Sigmoid colon (tissue), 7 donors: ENCODE results near the gene SLC35B2. TPM values are rescaled to one million over a fixed set of nuclear protein-coding genes. Genes with fewer than 3 reads are reported as not detected.

ENCODE experiments used
- DNase-seq: peaks from one replicate; pipeline ENCODE4 v3.0.0-alpha.2; 2019
- H3K27ac ChIP-seq, 4 donors: fragments of 200-600 bp; sonication (generic); one replicate each; pipeline ENCODE4 v1.5.1; 2016 to 2019; ENCODE audit warnings: mild to moderate bottlenecking in 1 of 4
- H3K27me3 ChIP-seq, 3 donors: fragments of 200-600 bp; sonication (generic); one replicate each; pipeline ENCODE4 v1.5.1; 2019; ENCODE audit warnings: mild to moderate bottlenecking in 1 of 3
- H3K36me3 ChIP-seq, 4 donors: fragments of 200-600 bp; sonication (generic); one replicate each; pipeline ENCODE4 v1.5.1; 2016 to 2019
- H3K4me1 ChIP-seq, 4 donors: fragments of 200-600 bp; sonication (generic); one replicate each; pipeline ENCODE4 v1.5.1; 2017 to 2019
- H3K4me3 ChIP-seq, 4 donors: fragments of 200-600 bp; sonication (generic); one replicate each; pipeline ENCODE4 v1.5.1; 2017 to 2019; ENCODE audit warnings: mild to moderate bottlenecking in 2 of 4, moderate library complexity in 1 of 4
- H3K9me3 ChIP-seq, 4 donors: fragments of 200-600 bp in 3 of 4; sonication (generic) in 3 of 4; one replicate each; pipeline versions ENCODE4 v1.5.1 to v1.6.1; 2013 to 2019
- EP300 ChIP-seq, 4 donors: sonication (generic); formaldehyde crosslinking; IDR thresholded peaks; one replicate each; pipeline ENCODE4 v1.6.1; 2017; ENCODE audit warnings: antibody characterized with exemption in 4 of 4
- POLR2A ChIP-seq, 2 donors: fragments of 450-650 bp; IDR thresholded peaks; one replicate each; pipeline ENCODE4 v1.6.1; 2016; ENCODE audit warnings: antibody characterized with exemption in 2 of 2, mild to moderate bottlenecking in 2 of 2, moderate library complexity in 2 of 2
- POLR2AphosphoS5 ChIP-seq, 4 donors: sonication (generic); formaldehyde crosslinking; IDR thresholded peaks; one replicate each; pipeline ENCODE4 v1.6.1; 2017; ENCODE audit warnings: antibody characterized with exemption in 4 of 4
- WGBS, 2 donors: extraction: QIAGEN DNeasy Blood & Tissue Kit; methylation state at CpG; one replicate each; pipeline ENCODE4 v1.1.7; 2013; 5-methylcytosine and 5-hydroxymethylcytosine counted together
- intact Hi-C: fragments of 100-400 bp; cut with DNase I; formaldehyde crosslinking; loops from one replicate; pipeline ENCODE4 v1.15.1; 2023
- polyA plus RNA-seq, 3 donors: library from polyadenylated mRNA; stranded (reverse); fragments of 200-250 nt; gene quantifications; one replicate each; pipeline ENCODE4 v1.2.3, GENCODE V29; 2013
- total RNA-seq, 4 donors: library from RNA; depleted of rRNA; stranded (reverse); fragments of >200 nt; gene quantifications; one replicate each; pipeline ENCODE4 v1.1.0, GENCODE V29; 2016
- TF ChIP-seq, protein P1 (sequence below), 4 experiments: fragments of 450-650 bp in 3 of 4; fragments of 200-600 bp in 1 of 4; IDR thresholded peaks; one replicate each; pipeline ENCODE4 v1.5.1; 2016 to 2019; ENCODE audit warnings: antibody characterized with exemption in 4 of 4, mild to moderate bottlenecking in 3 of 4, moderate library complexity in 2 of 4
- donor health status: healthy with polysubstance abuse.
- donor health status: Bipolar disorder and iron deficiency.
- donor health status: healthy.

SLC35B2 gene
- total and polyA plus RNA-seq, 7 donors: 7.2 to 36.9 (median 25.7) TPM

GRCh38 chr6:44256775-44257024, 628 bp downstream of the SLC35B2 start:
- peaks cover 32 to 50% (median 42%) of the 10 kb centered on the region in 4 donors for H3K36me3 ChIP-seq
- peak overlapping the region; percentile 76 to 94 (median 90) for H3K4me3 ChIP-seq
- no peak for TF ChIP-seq EP300 (IDR thresholded peaks at IDR 0.05)
- TF ChIP-seq, protein P1, sequence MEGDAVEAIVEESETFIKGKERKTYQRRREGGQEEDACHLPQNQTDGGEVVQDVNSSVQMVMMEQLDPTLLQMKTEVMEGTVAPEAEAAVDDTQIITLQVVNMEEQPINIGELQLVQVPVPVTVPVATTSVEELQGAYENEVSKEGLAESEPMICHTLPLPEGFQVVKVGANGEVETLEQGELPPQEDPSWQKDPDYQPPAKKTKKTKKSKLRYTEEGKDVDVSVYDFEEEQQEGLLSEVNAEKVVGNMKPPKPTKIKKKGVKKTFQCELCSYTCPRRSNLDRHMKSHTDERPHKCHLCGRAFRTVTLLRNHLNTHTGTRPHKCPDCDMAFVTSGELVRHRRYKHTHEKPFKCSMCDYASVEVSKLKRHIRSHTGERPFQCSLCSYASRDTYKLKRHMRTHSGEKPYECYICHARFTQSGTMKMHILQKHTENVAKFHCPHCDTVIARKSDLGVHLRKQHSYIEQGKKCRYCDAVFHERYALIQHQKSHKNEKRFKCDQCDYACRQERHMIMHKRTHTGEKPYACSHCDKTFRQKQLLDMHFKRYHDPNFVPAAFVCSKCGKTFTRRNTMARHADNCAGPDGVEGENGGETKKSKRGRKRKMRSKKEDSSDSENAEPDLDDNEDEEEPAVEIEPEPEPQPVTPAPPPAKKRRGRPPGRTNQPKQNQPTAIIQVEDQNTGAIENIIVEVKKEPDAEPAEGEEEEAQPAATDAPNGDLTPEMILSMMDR (IDR thresholded peaks at IDR 0.05): no peak
- no peak for DNase-seq
- no peaks in the 10 kb centered on the region for H3K9me3 ChIP-seq
- WGBS, 2 donors: 0 to 1% methylated on average over 12 of the region's 12 CpGs
- H3K4me1 ChIP-seq: peaks cover 0 to 26% (median 19%) of the 10 kb centered on the region in 4 donors
- no peaks in the 10 kb centered on the region for H3K27me3 ChIP-seq
- intact Hi-C loops: loop anchor here (1.0 to 5.0 kb wide), 2 partner anchors 84 to 159 kb away; no protein-coding TSS in a partner anchor
- H3K27ac ChIP-seq: peak overlapping the region; percentile 88 to 95 (median 92)

DNA sequence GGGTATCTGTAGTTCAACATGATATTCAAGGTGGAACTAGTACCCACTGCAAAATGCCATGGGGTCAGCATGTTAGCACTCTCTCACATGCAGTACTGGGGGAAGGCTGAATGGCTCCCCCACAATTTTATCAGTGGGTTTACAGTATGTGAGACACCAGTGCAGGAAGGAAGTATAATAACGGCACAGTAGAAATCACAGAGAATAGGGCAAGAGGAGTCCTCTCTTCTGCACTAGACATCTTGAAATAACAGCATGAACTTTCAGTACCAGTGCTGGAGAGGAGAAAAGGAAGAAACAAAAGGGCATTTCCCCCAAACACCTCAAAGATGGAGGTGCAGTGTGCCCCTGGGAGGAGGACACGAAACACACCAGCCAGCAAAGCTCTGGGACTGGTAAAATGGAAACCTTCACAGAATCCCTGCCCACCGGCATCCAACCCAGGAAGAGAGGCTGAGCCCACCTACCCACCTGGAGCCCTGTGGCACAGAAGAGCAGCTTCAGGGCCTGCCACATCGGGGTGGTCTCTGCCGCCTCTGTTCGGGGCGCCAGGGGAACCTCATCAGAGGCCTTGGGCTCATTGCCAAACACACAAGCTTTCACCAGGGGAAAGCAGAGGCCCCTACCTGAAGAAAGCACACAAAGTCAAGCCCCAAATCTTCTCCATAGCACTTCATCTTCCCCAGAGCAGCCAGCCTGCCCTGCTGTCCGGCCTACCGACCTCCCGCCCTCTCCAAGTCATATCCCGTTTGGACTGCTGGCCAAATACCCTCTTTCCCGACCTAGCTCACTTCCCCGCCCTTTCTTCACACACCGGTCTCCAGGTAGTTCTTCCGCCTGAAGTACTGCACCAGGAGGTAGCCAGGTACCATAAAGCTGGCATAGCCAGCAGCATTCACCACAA, 1.2 kb downstream of the SLC35B2 start:
- TF ChIP-seq POLR2A (IDR thresholded peaks at IDR 0.05): no peak
- TF ChIP-seq, protein P1 (IDR thresholded peaks at IDR 0.05): no peak
- TF ChIP-seq POLR2AphosphoS5 (IDR thresholded peaks at IDR 0.05): no peak
- no peak for TF ChIP-seq EP300 (IDR thresholded peaks at IDR 0.05)
- no peak for DNase-seq
- Histone ChIP-seq H3K9me3 (no peaks in the 10 kb centered on the region), H3K4me1 (peaks cover 0 to 26% (median 19%) of the 10 kb centered on the region in 4 donors), H3K36me3 (peaks cover 37 to 56% (median 47%) of the 10 kb centered on the region in 4 donors), H3K27me3 (no peaks in the 10 kb centered on the region), H3K27ac (peak overlapping the region; percentile 88 to 95 (median 92)), H3K4me3 (peak overlapping the region; percentile 76 to 94 (median 90))
- intact Hi-C loops: loop anchor here (5.0 kb wide), 1 partner anchor 159 kb away; no protein-coding TSS in a partner anchor
- WGBS, 2 donors: 12 to 21% methylated on average over 15 of the region's 15 CpGs

DNA sequence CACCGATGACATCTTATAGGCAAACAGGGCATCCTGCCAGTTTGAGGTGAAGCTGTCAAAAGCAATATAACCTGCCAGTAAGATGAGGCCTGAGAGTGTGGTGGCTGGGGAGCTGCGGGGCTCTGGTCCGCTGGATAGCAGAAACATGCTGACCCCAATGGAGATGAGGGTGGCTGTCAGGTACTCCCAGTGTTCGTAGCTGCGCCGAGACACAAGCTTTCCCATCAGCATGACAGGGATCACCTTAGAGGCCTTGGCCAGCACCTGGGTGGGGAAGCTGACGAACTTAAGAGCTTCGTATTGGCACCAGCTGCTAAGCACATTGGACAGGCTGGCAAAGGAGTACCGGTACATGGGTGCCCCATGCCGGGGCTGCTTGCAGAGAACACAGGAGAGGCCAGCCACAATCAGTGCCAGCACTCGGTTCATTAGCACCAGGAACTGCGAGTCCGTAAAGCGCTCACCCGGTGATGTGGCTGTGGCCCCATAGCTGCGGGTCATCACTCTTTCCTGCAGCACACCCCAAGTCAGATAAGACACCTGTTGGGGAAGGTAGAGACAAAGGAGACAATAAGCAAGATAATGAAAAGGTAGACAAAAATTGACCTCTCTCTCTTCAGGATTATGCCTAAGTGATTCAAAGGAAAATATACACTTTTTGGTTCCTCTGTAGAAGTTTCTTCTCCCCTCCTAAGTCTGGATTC, 2.1 kb downstream of the SLC35B2 start:
- Histone ChIP-seq H3K27ac (peak overlapping the region in 3 of 4 donors; percentile 3 to 94 (median 13)), H3K36me3 (peaks cover 46 to 64% (median 55%) of the 10 kb centered on the region in 4 donors)
- intact Hi-C loops: loop anchor here (5.0 kb wide), 1 partner anchor 158 kb away; no protein-coding TSS in a partner anchor

GRCh38 chr6:44254191-44255104, 2.9 kb downstream of the SLC35B2 start:
- WGBS, 2 donors: 80 to 83% methylated on average over 12 of the region's 12 CpGs
- DNase-seq: no peak
- Histone ChIP-seq H3K4me1 (peaks cover 0 to 26% (median 21%) of the 10 kb centered on the region in 4 donors), H3K27ac (no peak overlapping the region), H3K4me3 (no peak overlapping the region), H3K36me3 (peaks cover 49 to 66% (median 59%) of the 10 kb centered on the region in 4 donors), H3K9me3 (no peaks in the 10 kb centered on the region), H3K27me3 (no peaks in the 10 kb centered on the region)
- intact Hi-C loops: loop anchor here (5.0 kb wide), 1 partner anchor 157 kb away; no protein-coding TSS in a partner anchor
- no peak for TF ChIP-seq EP300 (IDR thresholded peaks at IDR 0.05)
- TF ChIP-seq, protein P1 (IDR thresholded peaks at IDR 0.05): no peak
- TF ChIP-seq POLR2A (IDR thresholded peaks at IDR 0.05): no peak
- no peak for TF ChIP-seq POLR2AphosphoS5 (IDR thresholded peaks at IDR 0.05)

More for the DNA sequence above, 2.1 kb downstream of the SLC35B2 start:
- Histone ChIP-seq H3K4me1 (peaks cover 0 to 26% (median 19%) of the 10 kb centered on the region in 4 donors), H3K9me3 (no peaks in the 10 kb centered on the region), H3K4me3 (no peak overlapping the region), H3K27me3 (no peaks in the 10 kb centered on the region)
- no peak for DNase-seq
- WGBS, 2 donors: 59 to 74% methylated on average over 16 of the region's 16 CpGs
- TF ChIP-seq EP300 (IDR thresholded peaks at IDR 0.05) (no peak), POLR2AphosphoS5 (IDR thresholded peaks at IDR 0.05) (no peak), POLR2A (IDR thresholded peaks at IDR 0.05) (no peak)
- TF ChIP-seq, protein P1 (IDR thresholded peaks at IDR 0.05): no peak
